ENCODE measurements around the gene XPO5. TPM values are rescaled to one million over a fixed set of nuclear protein-coding genes. Genes with fewer than 3 reads are reported as not detected.
A peak's percentile ranks its signal among the peaks of the same experiment; 100 is the strongest.

XPO5 gene
- total RNA-seq, 1 experiment from 2014 or later: 97.8 TPM

DNA sequence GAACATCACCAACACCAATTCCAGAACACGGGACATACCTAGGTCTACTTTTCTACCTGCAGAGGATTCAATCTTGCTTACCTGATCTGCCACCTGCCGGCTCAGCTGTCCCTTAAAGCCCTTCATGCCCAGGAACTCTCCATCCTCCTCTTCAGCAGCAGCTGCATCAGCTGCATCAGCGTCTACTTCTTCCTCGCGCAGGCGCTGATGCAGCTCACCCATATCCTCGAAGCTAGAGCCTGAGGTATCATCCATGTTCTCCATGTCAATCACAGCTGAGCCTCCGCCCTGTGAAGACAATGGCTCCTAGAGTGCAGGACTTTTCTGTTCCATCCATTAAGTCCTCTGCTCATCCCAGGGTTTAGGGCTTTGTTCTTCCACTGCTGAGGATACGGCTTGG lies 60.0 kb downstream of the XPO5 start:
- TF ChIP-seq ETV6 (CRISPR knock-in tag; IDR thresholded peaks at IDR 0.05) (no peak), GRHL2 (CRISPR knock-in tag; IDR thresholded peaks at IDR 0.05; ENCODE audit: insufficient replicate concordance, severe bottlenecking) (no peak), MYBL2 (CRISPR knock-in tag; IDR thresholded peaks at IDR 0.05) (no peak), ZMAT4 (CRISPR knock-in tag; IDR thresholded peaks at IDR 0.05) (no peak), SP1 (CRISPR knock-in tag; conservative IDR thresholded peaks at IDR 0.05) (no peak), PRDM15 (CRISPR knock-in tag; IDR thresholded peaks at IDR 0.05) (no peak), NFATC4 (CRISPR knock-in tag; IDR thresholded peaks at IDR 0.05) (no peak)
- TF ChIP-seq, protein P1, sequence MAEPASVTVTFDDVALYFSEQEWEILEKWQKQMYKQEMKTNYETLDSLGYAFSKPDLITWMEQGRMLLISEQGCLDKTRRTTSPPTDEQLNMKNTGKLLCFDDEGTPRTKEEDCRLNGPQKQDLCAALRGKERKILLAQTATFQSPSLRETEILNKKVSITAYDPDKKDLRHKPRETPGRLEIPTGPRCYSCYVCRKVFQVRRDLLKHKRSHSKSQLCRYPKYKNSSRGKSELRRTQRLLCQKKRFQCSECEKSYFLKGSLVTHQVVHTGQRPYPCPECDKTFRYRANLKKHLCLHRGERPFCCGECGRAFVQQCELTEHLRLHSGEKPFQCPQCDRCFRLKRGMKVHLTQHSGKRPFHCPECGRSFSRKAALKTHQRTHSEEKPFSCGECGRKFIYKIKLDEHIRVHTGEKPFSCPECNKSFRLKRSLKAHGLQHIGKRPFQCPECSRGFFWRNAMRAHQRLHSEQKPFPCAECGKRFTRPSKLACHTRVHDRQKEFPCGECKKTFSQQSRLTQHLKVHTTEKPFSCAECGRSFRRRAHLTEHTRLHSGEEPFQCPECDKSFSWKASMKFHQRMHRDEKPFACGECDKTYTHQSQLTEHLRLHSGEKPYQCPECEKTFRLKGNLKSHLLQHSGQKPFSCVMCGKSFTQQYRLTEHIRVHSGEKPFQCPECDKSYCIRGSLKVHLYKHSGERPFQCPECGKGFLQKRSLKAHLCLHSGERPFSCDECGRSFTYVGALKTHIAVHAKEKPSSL (CRISPR knock-in tag; conservative IDR thresholded peaks at IDR 0.05): no peak
- TF ChIP-seq, protein P2, sequence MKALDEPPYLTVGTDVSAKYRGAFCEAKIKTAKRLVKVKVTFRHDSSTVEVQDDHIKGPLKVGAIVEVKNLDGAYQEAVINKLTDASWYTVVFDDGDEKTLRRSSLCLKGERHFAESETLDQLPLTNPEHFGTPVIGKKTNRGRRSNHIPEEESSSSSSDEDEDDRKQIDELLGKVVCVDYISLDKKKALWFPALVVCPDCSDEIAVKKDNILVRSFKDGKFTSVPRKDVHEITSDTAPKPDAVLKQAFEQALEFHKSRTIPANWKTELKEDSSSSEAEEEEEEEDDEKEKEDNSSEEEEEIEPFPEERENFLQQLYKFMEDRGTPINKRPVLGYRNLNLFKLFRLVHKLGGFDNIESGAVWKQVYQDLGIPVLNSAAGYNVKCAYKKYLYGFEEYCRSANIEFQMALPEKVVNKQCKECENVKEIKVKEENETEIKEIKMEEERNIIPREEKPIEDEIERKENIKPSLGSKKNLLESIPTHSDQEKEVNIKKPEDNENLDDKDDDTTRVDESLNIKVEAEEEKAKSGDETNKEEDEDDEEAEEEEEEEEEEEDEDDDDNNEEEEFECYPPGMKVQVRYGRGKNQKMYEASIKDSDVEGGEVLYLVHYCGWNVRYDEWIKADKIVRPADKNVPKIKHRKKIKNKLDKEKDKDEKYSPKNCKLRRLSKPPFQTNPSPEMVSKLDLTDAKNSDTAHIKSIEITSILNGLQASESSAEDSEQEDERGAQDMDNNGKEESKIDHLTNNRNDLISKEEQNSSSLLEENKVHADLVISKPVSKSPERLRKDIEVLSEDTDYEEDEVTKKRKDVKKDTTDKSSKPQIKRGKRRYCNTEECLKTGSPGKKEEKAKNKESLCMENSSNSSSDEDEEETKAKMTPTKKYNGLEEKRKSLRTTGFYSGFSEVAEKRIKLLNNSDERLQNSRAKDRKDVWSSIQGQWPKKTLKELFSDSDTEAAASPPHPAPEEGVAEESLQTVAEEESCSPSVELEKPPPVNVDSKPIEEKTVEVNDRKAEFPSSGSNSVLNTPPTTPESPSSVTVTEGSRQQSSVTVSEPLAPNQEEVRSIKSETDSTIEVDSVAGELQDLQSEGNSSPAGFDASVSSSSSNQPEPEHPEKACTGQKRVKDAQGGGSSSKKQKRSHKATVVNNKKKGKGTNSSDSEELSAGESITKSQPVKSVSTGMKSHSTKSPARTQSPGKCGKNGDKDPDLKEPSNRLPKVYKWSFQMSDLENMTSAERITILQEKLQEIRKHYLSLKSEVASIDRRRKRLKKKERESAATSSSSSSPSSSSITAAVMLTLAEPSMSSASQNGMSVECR (CRISPR knock-in tag; IDR thresholded peaks at IDR 0.05; ENCODE audit: borderline replicate concordance): no peak
- Mint-ChIP-seq H3K27ac (no peak overlapping the region; the same call in 1 of the 2 replicates), H3K9me3 (no peaks in the 10 kb centered on the region), H3K36me3 (peaks cover 43% of the 10 kb centered on the region), H3K4me3 (no peak overlapping the region), H3K27me3 (ENCODE audit: low read depth) (no peaks in the 10 kb centered on the region), H3K4me1 (peaks cover 28% of the 10 kb centered on the region)
- CTCF ChIA-PET: interaction anchor here (1.3 kb wide), 1 partner anchor 93 kb away, joined by 3 read pairs; no protein-coding TSS in a partner anchor
- ATAC-seq (no peak), DNase-seq (ENCODE audit: low spot score) (no peak)
- POLR2A ChIA-PET: no interaction called here

DNA sequence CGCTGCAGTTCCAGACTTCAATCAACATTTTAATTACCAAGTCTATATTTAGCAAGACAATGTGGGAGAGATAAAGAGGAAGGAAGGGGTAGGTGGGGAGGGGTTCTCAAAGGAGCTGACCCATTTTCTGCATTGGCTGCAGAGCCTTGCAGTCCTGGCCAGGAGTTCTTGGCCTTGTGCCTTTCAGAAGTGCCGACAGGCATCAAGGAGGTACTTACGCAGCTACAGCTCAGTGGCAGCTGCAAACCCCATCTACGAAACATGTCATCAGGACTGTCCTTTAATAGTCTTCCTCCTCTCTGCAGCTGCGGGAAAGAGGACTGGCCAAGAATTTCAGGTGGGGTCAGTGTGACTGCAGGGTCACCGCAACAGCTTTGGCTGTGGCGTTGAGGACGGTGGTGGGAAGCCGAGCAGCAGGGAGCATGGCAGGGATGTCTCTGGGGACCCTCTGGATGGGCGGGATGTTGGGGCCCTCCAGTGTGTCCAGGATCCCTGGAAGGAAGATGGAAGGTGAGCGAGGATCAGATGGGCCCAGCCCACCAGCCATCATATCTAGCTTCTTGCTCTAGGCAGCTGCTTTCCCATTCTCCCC lies 63.9 kb downstream of the XPO5 start:
- H3K27ac Mint-ChIP-seq: peak overlapping the region; percentile 52
- no peak for TF ChIP-seq HMGA2 (CRISPR knock-in tag; IDR thresholded peaks at IDR 0.05)
- no peak for TF ChIP-seq TEAD4 (CRISPR knock-in tag; IDR thresholded peaks at IDR 0.05)
- no peak for TF ChIP-seq TP53 (CRISPR knock-in tag; IDR thresholded peaks at IDR 0.05)
- no peak for TF ChIP-seq NR1H2 (CRISPR knock-in tag; IDR thresholded peaks at IDR 0.05)
- TF ChIP-seq ZNF423 (CRISPR knock-in tag; IDR thresholded peaks at IDR 0.05): no peak
- TF ChIP-seq ATF3 (CRISPR knock-in tag; conservative IDR thresholded peaks at IDR 0.05): no peak
- no peak for TF ChIP-seq NFATC4 (CRISPR knock-in tag; IDR thresholded peaks at IDR 0.05)
- TF ChIP-seq CREB1 (CRISPR knock-in tag; IDR thresholded peaks at IDR 0.05): no peak
- TF ChIP-seq GRHL2 (CRISPR knock-in tag; IDR thresholded peaks at IDR 0.05; ENCODE audit: insufficient replicate concordance, severe bottlenecking): no peak
- no peak for TF ChIP-seq NR2C2 (CRISPR knock-in tag; IDR thresholded peaks at IDR 0.05)
- TF ChIP-seq, protein P3, sequence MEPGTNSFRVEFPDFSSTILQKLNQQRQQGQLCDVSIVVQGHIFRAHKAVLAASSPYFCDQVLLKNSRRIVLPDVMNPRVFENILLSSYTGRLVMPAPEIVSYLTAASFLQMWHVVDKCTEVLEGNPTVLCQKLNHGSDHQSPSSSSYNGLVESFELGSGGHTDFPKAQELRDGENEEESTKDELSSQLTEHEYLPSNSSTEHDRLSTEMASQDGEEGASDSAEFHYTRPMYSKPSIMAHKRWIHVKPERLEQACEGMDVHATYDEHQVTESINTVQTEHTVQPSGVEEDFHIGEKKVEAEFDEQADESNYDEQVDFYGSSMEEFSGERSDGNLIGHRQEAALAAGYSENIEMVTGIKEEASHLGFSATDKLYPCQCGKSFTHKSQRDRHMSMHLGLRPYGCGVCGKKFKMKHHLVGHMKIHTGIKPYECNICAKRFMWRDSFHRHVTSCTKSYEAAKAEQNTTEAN (CRISPR knock-in tag; IDR thresholded peaks at IDR 0.05): no peak
- H3K4me3 Mint-ChIP-seq: 0 out of 2 replicates have a peak overlapping the region, but pooled peaks have one; percentile 10
- ChIA-PET CTCF (interaction anchor here (3.1 kb wide), 1 partner anchor 17 kb away, joined by 31 read pairs; no protein-coding TSS in a partner anchor), POLR2A (no interaction called here)
- H3K36me3 Mint-ChIP-seq: peaks cover 43% of the 10 kb centered on the region
- H3K27me3 Mint-ChIP-seq (ENCODE audit: low read depth): peaks cover 26% of the 10 kb centered on the region
- ATAC-seq (no peak), DNase-seq (ENCODE audit: low spot score) (no peak)
- no peaks in the 10 kb centered on the region for H3K9me3 Mint-ChIP-seq
- H3K4me1 Mint-ChIP-seq: peaks cover 38% of the 10 kb centered on the region

Data from WTC11 (cell line).